Measurements from ENCODE around the gene C6orf141.

DNA sequence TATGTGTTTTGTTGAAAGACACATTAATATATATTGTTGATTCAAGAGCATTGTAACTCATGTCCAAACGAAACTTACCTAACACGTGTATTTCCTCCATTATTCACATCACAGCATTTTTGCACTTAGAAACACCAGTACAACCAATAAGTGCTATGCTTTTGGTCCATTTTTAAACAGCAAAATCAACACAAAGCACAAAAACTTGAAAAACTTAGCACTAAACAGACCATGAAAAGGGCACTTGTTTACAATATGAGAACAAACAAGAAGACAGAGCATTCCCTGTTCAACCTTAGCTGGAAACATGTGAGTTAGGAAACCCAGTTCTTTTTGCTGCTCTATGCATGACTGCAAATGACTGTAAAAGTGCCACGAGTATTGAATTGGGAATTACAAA is 41.1 kb upstream of the C6orf141 start:
- TF ChIP-seq, protein P1, sequence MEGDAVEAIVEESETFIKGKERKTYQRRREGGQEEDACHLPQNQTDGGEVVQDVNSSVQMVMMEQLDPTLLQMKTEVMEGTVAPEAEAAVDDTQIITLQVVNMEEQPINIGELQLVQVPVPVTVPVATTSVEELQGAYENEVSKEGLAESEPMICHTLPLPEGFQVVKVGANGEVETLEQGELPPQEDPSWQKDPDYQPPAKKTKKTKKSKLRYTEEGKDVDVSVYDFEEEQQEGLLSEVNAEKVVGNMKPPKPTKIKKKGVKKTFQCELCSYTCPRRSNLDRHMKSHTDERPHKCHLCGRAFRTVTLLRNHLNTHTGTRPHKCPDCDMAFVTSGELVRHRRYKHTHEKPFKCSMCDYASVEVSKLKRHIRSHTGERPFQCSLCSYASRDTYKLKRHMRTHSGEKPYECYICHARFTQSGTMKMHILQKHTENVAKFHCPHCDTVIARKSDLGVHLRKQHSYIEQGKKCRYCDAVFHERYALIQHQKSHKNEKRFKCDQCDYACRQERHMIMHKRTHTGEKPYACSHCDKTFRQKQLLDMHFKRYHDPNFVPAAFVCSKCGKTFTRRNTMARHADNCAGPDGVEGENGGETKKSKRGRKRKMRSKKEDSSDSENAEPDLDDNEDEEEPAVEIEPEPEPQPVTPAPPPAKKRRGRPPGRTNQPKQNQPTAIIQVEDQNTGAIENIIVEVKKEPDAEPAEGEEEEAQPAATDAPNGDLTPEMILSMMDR (IDR thresholded peaks at IDR 0.05 in 4 of 5, conservative IDR thresholded peaks at IDR 0.05 in 1 of 5) = no peak
- TF ChIP-seq POLR2A (IDR thresholded peaks at IDR 0.05) = no peak

All from gastrocnemius medialis (tissue), 4 donors.